ENCODE measurements around the gene PHLDB2.

Gene PHLDB2

DNA sequence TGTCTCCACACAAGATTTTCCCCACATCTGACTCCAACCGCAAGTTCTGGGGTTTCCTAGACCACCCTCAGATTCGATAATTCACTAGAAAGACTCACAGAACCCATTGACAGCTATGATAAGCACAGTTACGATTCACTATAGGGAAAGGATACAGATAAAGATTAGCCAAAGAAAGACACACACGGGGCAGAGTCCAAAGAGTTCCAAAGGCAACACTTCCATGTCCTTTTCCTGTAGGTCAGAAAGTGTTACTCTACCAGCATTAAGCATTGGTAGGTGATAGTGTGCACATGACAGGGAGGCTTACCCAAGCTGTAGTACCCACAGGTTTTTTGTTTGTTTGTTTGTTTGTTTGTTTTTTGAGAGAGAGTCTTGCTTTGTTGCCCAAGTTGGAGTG, 48.1 kb downstream of the PHLDB2 start:
- Histone ChIP-seq H3K9me3 (ENCODE audit: low read length) (no peaks in the 10 kb centered on the region), H3K4me3 (ENCODE audit: low read depth in 1 of 2, low read length in 2 of 2) (no peak overlapping the region), H3K36me3 (ENCODE audit: insufficient read depth, low read length) (peaks cover 8% of the 10 kb centered on the region), H3K4me1 (ENCODE audit: insufficient read depth, low read length) (peaks cover 26% of the 10 kb centered on the region), H3K27ac (ENCODE audit: low read depth, low read length) (no peak overlapping the region), H3K9ac (ENCODE audit: low read length) (no peak overlapping the region), H3K27me3 (ENCODE audit: control insufficient read depth in 1 of 2, insufficient read depth in 2 of 2, low read length in 2 of 2) (no peaks in the 10 kb centered on the region)

DNA sequence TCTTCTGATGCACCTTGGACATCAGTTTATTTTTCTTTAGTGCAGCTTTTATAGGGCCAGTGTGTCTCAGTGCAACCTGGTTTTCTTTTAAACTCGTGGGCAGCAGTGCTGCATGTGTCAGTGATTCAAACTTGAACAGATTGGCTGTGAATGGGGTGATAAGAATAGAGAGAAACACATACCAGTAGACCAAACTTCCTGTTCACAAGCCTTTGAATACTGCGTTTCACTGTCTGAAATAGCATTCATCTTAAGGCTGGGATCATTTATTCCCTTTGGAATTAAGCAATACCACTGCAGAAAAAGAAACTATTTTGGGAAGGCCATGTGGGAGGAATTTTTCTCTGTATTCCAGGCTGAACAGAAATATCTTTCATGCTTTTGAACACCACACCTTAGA, 51.7 kb downstream of the PHLDB2 start:
- H3K4me1 ChIP-seq (ENCODE audit: insufficient read depth, low read length): peaks cover 26% of the 10 kb centered on the region
- peak overlapping the region; percentile 35 for H3K27ac ChIP-seq (ENCODE audit: low read depth, low read length)
- H3K4me3 ChIP-seq (ENCODE audit: low read depth in 1 of 2, low read length in 2 of 2): no peak overlapping the region
- H3K27me3 ChIP-seq (ENCODE audit: control insufficient read depth in 1 of 2, insufficient read depth in 2 of 2, low read length in 2 of 2): no peaks in the 10 kb centered on the region
- peaks cover 19% of the 10 kb centered on the region for H3K36me3 ChIP-seq (ENCODE audit: insufficient read depth, low read length)
- H3K9me3 ChIP-seq (ENCODE audit: low read length): no peaks in the 10 kb centered on the region
- H3K9ac ChIP-seq (ENCODE audit: low read length): no peak overlapping the region

GRCh38 chr3:111911446-111911845, 52.4 kb downstream of the PHLDB2 start:
- Histone ChIP-seq H3K4me3 (ENCODE audit: low read depth in 1 of 2, low read length in 2 of 2) (no peak overlapping the region), H3K9ac (ENCODE audit: low read length) (no peak overlapping the region), H3K27ac (ENCODE audit: low read depth, low read length) (peak overlapping the region; percentile 35), H3K27me3 (ENCODE audit: control insufficient read depth in 1 of 2, insufficient read depth in 2 of 2, low read length in 2 of 2) (no peaks in the 10 kb centered on the region), H3K9me3 (ENCODE audit: low read length) (no peaks in the 10 kb centered on the region), H3K4me1 (ENCODE audit: insufficient read depth, low read length) (peaks cover 31% of the 10 kb centered on the region), H3K36me3 (ENCODE audit: insufficient read depth, low read length) (peaks cover 22% of the 10 kb centered on the region)

- H3K4me1 ChIP-seq (ENCODE audit: insufficient read depth, low read length): peaks cover 41% of the 10 kb centered on the region
- H3K4me3 ChIP-seq (ENCODE audit: low read depth in 1 of 2, low read length in 2 of 2): no peak overlapping the region
- no peaks in the 10 kb centered on the region for H3K27me3 ChIP-seq (ENCODE audit: control insufficient read depth in 1 of 2, insufficient read depth in 2 of 2, low read length in 2 of 2)
- H3K36me3 ChIP-seq (ENCODE audit: insufficient read depth, low read length): peaks cover 29% of the 10 kb centered on the region
- H3K9me3 ChIP-seq (ENCODE audit: low read length): no peaks in the 10 kb centered on the region
- no peak overlapping the region for H3K27ac ChIP-seq (ENCODE audit: low read depth, low read length)
- H3K9ac ChIP-seq (ENCODE audit: low read length): no peak overlapping the region
These were observed 54.2 kb downstream of the PHLDB2 start for GRCh38 chr3:111913163-111913763.

DNA sequence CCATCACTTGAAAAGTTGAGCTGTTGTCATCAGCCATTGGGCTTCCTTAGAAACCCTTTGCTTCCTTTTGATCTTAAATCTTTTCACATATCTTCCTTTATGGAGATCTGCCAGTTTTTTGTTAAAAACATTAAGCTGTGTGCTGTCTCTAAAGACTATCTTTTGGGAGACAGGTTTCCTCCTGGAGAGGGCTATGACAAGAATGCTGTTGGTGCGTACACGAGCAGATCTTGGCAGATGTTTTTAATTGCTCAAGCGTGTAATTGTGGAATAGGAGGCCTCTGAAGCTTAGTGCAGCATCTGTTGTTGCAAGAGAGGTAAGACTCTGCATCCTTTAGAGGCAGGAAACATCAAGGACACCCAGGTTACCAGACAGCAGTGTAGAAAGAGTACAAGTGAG, 56.8 kb downstream of the PHLDB2 start:
- peaks cover 34% of the 10 kb centered on the region for H3K4me1 ChIP-seq (ENCODE audit: insufficient read depth, low read length)
- peaks cover 43% of the 10 kb centered on the region for H3K36me3 ChIP-seq (ENCODE audit: insufficient read depth, low read length)
- H3K9me3 ChIP-seq (ENCODE audit: low read length): no peaks in the 10 kb centered on the region
- no peaks in the 10 kb centered on the region for H3K27me3 ChIP-seq (ENCODE audit: control insufficient read depth in 1 of 2, insufficient read depth in 2 of 2, low read length in 2 of 2)
- no peak overlapping the region for H3K27ac ChIP-seq (ENCODE audit: low read depth, low read length)
- no peak overlapping the region for H3K4me3 ChIP-seq (ENCODE audit: low read depth in 1 of 2, low read length in 2 of 2)
- H3K9ac ChIP-seq (ENCODE audit: low read length): no peak overlapping the region

GRCh38 chr3:111917300-111917699, 58.2 kb downstream of the PHLDB2 start:
- no peaks in the 10 kb centered on the region for H3K27me3 ChIP-seq (ENCODE audit: control insufficient read depth in 1 of 2, insufficient read depth in 2 of 2, low read length in 2 of 2)
- no peak overlapping the region for H3K9ac ChIP-seq (ENCODE audit: low read length)
- peaks cover 23% of the 10 kb centered on the region for H3K4me1 ChIP-seq (ENCODE audit: insufficient read depth, low read length)
- no peak overlapping the region for H3K4me3 ChIP-seq (ENCODE audit: low read depth in 1 of 2, low read length in 2 of 2)
- no peaks in the 10 kb centered on the region for H3K9me3 ChIP-seq (ENCODE audit: low read length)
- no peak overlapping the region for H3K27ac ChIP-seq (ENCODE audit: low read depth, low read length)
- H3K36me3 ChIP-seq (ENCODE audit: insufficient read depth, low read length): peaks cover 45% of the 10 kb centered on the region

- Histone ChIP-seq H3K9me3 (ENCODE audit: low read length) (no peaks in the 10 kb centered on the region), H3K4me3 (ENCODE audit: low read depth in 1 of 2, low read length in 2 of 2) (no peak overlapping the region), H3K27me3 (ENCODE audit: control insufficient read depth in 1 of 2, insufficient read depth in 2 of 2, low read length in 2 of 2) (no peaks in the 10 kb centered on the region), H3K9ac (ENCODE audit: low read length) (no peak overlapping the region), H3K36me3 (ENCODE audit: insufficient read depth, low read length) (peaks cover 43% of the 10 kb centered on the region), H3K27ac (ENCODE audit: low read depth, low read length) (no peak overlapping the region), H3K4me1 (ENCODE audit: insufficient read depth, low read length) (peaks cover 27% of the 10 kb centered on the region)
These were observed 60.5 kb downstream of the PHLDB2 start for GRCh38 chr3:111919370-111920065.

DNA sequence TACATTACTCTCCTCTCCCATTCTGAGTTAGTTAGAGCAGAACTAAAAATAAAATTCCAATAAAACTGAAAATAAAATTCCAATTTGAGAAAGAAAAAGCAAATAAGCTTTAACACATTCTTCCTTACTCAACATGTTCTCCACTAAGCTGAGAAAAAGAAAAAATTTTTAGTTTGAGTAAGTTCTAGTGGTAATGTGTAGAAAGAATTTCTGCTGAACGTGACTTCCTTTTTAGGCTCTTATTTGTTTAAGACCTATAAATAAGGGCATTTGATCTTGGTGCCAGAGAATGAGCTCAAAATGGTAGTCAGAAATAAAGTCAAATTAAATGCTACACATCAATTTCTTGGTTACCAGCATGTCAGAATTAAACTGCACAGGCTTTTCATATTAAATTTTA, 62.1 kb downstream of the PHLDB2 start:
- Histone ChIP-seq H3K9me3 (ENCODE audit: low read length) (no peaks in the 10 kb centered on the region), H3K27ac (ENCODE audit: low read depth, low read length) (no peak overlapping the region), H3K9ac (ENCODE audit: low read length) (no peak overlapping the region), H3K27me3 (ENCODE audit: control insufficient read depth in 1 of 2, insufficient read depth in 2 of 2, low read length in 2 of 2) (no peaks in the 10 kb centered on the region), H3K36me3 (ENCODE audit: insufficient read depth, low read length) (peaks cover 42% of the 10 kb centered on the region), H3K4me3 (ENCODE audit: low read depth in 1 of 2, low read length in 2 of 2) (no peak overlapping the region), H3K4me1 (ENCODE audit: insufficient read depth, low read length) (peaks cover 31% of the 10 kb centered on the region)

DNA sequence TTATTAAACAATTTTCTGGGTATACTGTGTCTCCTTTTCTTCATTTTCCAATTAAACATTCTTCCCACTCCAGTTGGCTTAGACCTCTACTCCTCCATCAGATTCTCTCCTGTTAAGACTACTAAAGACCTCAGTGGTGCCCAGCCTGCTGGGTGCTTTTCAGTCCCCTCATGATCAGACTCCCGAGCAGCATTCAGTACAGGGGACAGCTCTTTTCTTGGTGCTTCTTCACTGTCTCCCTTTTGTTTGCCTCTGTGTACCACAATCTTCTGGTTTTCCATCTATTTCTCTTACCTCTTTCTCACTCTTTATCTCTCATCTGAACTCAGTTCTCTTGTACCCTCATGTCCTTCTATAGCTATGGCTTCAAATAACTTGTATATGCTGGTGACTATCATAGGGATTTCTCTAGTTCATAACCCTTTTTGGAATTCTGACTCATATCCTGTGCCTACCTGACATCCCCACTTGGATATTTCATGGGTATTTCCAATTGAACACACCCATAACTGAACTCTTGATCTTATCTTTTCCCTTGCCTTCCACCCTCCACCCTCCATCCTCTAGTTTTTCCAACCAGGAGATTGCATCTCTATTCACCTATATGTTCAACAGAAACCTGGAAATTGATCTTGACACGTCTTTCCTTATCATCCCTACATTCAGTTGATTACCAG, 64.2 kb downstream of the PHLDB2 start:
- Histone ChIP-seq H3K27me3 (ENCODE audit: control insufficient read depth in 1 of 2, insufficient read depth in 2 of 2, low read length in 2 of 2) (no peaks in the 10 kb centered on the region), H3K9ac (ENCODE audit: low read length) (no peak overlapping the region), H3K4me3 (ENCODE audit: low read depth in 1 of 2, low read length in 2 of 2) (no peak overlapping the region), H3K27ac (ENCODE audit: low read depth, low read length) (peak overlapping the region; percentile 27), H3K9me3 (ENCODE audit: low read length) (no peaks in the 10 kb centered on the region), H3K36me3 (ENCODE audit: insufficient read depth, low read length) (peaks cover 33% of the 10 kb centered on the region), H3K4me1 (ENCODE audit: insufficient read depth, low read length) (peaks cover 23% of the 10 kb centered on the region)

DNA sequence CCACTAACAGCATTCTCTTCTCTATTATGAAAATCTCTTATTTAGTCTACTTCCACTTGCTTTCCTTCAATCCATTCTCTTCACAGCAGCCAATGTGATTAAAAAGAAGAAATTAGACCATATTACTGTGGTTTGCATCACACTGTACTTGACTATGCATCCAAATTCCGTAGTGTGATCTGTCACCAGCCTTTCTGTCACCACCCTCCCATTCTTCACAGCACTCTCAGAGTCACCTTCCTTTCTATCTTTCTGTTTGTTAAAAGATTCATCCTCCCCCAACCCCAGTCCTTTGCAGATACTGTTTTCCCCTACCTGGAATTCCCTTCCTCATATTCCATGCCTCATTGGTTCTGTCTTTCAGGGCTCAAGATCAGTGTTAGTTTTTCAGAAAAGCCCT, 64.7 kb downstream of the PHLDB2 start:
- no peak overlapping the region for H3K9ac ChIP-seq (ENCODE audit: low read length)
- no peak overlapping the region for H3K4me3 ChIP-seq (ENCODE audit: low read depth in 1 of 2, low read length in 2 of 2)
- peaks cover 27% of the 10 kb centered on the region for H3K36me3 ChIP-seq (ENCODE audit: insufficient read depth, low read length)
- H3K4me1 ChIP-seq (ENCODE audit: insufficient read depth, low read length): peaks cover 23% of the 10 kb centered on the region
- H3K27ac ChIP-seq (ENCODE audit: low read depth, low read length): peak overlapping the region; percentile 27
- H3K27me3 ChIP-seq (ENCODE audit: control insufficient read depth in 1 of 2, insufficient read depth in 2 of 2, low read length in 2 of 2): no peaks in the 10 kb centered on the region
- no peaks in the 10 kb centered on the region for H3K9me3 ChIP-seq (ENCODE audit: low read length)

DNA sequence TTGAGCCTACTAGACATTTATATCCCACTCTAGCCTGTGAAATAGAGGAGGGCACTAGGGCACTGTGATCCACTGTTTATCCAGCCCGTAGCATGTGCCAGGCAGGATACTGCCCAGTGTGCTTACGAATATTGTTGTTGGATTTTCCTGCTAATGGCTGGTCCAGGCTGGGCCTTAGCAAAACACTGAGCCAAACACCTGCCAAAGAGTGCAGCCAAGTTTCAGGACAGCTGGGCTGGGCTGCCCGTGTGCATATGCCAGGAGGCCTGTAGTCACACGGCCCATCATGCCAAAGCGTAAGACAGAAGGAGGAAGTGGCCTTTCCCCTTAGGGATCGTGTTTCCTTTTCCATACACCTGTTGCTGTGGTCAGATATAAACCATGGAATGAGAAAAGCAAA, 65.2 kb downstream of the PHLDB2 start:
- H3K9ac ChIP-seq (ENCODE audit: low read length): no peak overlapping the region
- H3K27me3 ChIP-seq (ENCODE audit: control insufficient read depth in 1 of 2, insufficient read depth in 2 of 2, low read length in 2 of 2): no peaks in the 10 kb centered on the region
- H3K36me3 ChIP-seq (ENCODE audit: insufficient read depth, low read length): peaks cover 22% of the 10 kb centered on the region
- no peaks in the 10 kb centered on the region for H3K9me3 ChIP-seq (ENCODE audit: low read length)
- H3K27ac ChIP-seq (ENCODE audit: low read depth, low read length): peak overlapping the region; percentile 63
- peaks cover 23% of the 10 kb centered on the region for H3K4me1 ChIP-seq (ENCODE audit: insufficient read depth, low read length)
- no peak overlapping the region for H3K4me3 ChIP-seq (ENCODE audit: low read depth in 1 of 2, low read length in 2 of 2)

All from muscle layer of colon (tissue), 2 donors.